SK-MEL-5 (cell line): ENCODE results near the gene FAXC. TPM values are rescaled to one million over a fixed set of nuclear protein-coding genes. Genes with fewer than 3 reads are reported as not detected.
A peak's percentile ranks its signal among the peaks of the same experiment; 100 is the strongest.
"Not testable (repeated sequence)": the region's sequence is repeated elsewhere in the genome, so short reads cannot be mapped to it uniquely, and the experiment has no call there.

Experiments
- DNase-seq: peaks from one replicate; pipeline ENCODE4 v3.0.0-alpha.2; 2016; ENCODE audit warnings: low read depth, low spot score
- in situ Hi-C: cut with HindIII; loops from 2 replicates; pipeline ENCODE4 v1.10.0; 2016; ENCODE audit warnings: low sequenced_read_pairs, high pct_unique_total_duplicates, low pct_unique_long_range_greater_than_20kb
- total RNA-seq: library from RNA; depleted of rRNA; stranded (reverse); fragments of >200 nt; shearing (Covaris generic); gene quantifications from 2 replicates; pipeline ENCODE4 v1.2.3, GENCODE V29; 2014

Gene FAXC
- total RNA-seq, 1 experiment from 2014 or later: 27.7 TPM

DNA sequence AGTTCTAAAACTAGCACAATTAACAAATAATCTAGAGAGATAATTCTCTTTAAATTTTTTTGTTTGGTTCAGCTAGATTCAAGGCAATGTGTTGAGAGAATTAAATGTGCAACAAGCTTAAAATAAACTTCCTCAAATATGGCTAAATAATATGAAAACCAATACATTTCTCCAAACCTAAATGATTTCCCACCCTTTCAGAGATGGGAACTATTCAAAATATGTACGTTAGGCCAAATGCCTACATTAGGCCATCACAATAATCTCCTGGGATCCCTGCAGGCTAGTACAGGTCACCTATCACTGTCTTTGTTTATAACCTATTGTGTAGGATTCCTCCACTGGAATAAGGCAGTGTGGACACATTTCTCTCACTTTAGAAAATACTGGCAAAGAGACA is 1.7 kb downstream of the FAXC start:
- in situ Hi-C loops: no loop called here

DNA sequence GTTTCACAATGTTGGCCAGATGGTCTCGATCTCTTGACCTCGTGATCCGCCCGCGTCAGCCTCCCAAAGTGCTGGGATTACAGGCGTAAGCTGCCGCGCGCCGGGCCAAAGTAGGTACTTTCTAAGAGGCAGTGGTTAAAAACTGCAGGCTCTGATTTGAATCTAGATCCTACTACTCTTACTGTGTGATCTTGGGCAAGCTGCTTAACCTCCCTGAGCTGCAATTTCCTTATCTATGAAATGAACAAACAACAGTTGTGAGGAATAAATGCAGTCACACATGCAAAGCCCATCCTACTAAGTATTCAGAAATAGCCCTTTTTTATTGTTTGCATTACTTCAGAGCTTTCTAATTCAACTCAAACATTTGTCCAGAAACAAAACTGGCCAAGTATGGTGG is 2.9 kb downstream of the FAXC start:
- in situ Hi-C loops: no loop called here
- DNase-seq: no peak

More for the DNA sequence above, 1.7 kb downstream of the FAXC start:
- no peak for DNase-seq

DNA sequence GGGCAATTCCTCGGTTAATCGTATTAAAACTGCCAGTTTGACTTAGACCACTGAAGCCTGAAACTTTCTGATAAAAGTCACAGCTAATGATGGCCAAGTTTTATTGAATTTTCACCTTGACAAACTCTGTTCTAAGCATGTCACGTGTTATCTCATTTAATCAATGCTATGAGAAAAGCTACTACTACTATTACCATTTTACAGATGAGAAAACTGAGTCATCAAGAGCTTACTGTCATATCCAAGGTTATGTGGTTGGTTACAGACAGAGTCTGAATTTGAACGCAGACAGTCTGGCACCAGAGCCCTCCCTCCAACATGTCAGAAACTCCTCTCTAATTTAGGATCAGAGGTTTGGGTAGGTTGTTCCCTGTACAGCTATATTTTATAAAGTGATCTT is 4.3 kb downstream of the FAXC start:
- no peak for DNase-seq
- in situ Hi-C loops: no loop called here

DNA sequence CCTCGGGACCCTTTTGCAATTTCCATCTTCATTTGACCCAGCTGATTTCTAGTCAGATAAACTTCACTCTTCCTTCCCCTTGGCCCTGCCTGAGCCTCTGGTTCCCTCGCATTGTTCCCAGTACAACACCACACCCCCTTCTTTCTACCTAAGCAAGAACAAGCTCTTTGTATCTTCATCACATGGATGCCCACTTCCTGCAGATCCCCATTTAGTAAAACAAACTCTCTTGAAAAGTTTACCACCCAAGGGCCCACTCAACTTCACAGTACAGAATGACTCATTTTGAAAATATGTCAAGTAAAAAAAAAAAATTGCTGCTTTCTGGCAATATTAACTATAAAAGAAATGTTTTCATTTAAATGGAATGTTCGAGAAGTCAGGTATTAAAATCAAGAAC is 5.2 kb downstream of the FAXC start:
- in situ Hi-C loops: no loop called here
- DNase-seq: peak; percentile 91

DNA sequence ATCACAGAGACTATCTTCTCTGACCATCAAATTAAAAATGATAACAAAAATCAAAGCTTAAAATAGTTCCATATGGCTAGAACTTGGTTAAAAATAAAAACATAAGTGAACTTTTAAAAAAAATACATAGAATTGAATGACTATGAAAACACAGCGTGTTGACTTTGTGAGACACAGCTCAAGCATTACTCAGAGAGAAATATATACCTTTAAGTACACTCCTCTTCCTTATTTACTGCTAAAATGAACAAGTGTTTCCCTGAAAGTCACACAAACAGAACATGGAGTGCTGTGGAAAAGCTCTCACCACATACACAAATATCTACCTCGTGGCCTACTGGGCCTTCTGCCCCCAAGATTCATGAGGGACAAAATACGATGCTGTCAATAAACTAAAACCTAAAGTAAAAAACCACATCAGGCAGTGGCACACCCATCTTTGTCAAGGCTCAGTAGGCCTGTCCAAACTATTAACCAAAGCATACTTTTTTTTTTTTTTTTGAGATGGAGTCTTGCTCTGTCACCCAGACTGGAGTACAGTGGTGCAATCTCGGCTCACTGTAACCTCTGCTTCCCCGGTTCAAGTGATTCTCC is 7.5 kb downstream of the FAXC start:
- no peak for DNase-seq
- in situ Hi-C loops: no loop called here

DNA sequence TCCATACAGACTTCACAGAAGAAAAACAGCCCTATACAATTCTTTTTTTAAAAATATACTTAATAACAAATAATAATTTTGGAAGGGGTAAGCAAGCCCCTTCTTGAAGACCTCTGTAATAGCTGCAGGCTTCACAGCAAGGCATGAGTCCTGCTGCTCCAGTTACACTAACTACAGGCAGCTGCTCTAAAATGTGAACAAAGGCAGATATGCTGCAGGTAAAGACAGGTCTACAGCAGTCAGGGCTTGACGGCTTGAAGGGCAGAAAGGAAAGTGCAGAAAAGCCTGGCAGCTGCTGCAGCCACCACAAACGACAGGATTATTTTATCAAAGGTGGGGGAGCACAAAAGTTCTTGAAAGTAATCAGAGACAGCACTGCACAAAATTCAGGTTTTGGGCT is 11.3 kb downstream of the FAXC start:
- no peak for DNase-seq
- in situ Hi-C loops: no loop called here

DNA sequence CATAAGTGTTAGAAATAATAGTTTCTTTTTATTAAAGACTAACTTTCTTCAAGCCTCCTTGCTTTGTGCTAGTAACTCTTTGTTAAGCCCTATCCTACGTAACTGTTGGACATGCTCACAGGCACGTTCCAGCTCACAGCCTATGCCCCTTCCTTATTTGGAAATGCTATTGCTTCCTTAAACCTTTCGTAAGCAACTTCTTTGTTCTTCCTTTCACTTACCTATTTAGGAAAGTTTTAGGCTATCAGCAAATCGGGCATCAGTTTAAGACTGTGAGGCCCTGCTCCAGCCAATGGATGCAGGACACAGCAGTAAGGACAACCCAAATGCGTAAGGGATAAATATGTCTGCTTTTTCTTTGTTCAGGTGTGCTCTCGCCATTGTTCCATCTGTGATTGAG is 14.2 kb downstream of the FAXC start:
- in situ Hi-C loops, DNase-seq: not testable (repeated sequence)

DNA sequence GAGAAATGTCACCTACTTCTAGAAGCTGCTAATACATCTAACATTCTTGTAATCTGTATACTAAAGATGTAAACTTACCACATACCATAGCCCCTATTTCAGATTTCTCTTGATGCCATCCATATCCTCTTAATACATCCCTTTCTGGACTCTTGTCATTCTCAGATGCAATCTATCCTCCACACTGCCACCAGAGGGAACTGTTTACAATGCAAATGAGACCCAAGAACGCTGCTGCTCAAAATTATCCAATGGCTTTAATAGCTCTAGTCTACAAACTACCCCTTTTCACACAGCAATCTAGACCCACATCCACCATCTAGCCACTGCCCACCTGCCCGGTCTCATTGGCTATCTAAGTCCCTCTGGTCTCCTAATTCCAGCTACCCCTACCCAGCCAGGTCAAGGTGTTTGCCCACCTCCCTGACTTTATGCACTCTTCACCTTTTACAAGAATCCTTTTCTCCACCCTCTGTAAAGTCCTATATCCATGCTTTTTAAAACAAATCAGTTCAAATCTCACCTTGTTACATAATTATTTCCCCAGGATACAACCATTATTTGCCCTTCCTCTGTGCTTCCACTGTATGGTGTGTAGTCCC is 14.8 kb downstream of the FAXC start:
- DNase-seq: peak; percentile 81
- in situ Hi-C loops: no loop called here

DNA sequence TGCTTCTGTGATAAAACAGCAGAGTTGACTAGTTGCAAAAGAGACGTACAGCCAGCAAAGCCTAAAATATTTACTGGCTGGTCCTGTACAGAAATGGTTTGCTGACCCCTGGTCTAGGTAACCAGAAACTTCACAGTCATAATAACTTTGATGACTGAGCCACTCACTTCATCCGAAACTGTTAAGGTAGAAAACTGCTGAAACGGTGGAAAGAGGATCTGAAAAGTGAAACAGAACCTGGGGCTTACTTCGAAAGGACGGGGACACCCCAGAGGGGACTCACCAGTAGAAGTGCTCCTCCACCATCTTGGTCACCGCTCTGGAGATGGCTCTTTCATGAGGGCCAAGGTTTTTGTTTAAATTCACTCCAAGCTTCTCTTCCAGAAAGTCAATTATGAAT is 16.4 kb downstream of the FAXC start:
- in situ Hi-C loops: no loop called here
- DNase-seq: no peak

DNA sequence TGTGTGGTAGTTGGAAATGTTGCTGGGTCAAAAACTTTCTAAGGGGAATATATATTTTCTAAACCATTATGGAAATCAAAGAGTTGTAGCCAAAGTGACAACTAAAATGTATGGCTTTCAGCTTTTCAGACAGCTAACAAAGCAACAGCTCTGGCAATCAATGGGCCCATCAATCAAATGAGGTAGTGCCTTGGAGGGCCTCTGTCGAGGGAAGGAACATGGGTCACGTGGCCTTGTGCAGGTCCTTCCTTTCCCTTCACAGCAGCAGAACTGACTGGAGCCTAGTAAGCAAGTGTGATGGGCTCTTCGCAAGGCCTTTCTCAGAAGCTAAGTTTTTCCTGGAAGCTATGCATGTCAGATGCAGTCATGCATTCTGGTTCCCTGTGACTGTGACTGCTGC is 17.9 kb downstream of the FAXC start:
- DNase-seq: no peak
- in situ Hi-C loops: no loop called here

DNA sequence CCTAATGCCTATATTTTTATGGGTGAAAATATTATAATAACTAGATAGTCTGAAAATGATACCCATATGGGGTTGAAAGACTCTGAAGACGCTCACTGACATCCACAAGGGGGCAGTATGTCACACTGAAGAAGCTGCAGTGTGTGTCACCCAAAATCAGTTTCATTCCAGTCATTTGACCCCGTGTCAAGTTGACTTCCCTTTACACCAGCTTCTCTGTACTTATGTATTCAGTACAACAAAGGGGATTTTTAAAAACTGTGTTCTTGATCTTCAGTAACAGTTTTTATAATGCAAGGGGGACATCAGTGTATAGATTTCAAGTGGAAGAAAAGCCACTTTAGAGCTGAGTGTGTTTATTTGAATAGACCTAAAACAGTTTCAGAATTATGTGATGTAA is 19.3 kb downstream of the FAXC start:
- in situ Hi-C loops: no loop called here
- peak; percentile 82 for DNase-seq

DNA sequence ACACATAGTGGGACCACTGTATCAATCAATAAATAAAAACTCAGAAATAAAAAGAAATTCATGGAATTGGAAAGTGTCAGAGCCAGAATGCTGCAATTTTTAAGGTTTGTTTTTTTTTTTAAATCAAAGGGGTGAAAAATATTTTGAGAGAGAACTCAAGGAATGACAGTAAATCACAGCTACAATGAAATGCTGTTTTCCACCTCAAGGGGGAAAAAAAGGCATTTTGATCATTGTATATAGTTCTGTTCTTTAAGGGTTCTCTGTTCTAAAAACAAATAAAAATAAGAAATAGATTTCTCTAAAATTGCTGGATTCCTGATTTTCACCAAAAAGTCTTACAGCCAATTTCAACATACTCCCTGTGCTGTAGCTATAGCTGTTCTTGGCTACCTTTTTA is 24.5 kb downstream of the FAXC start:
- in situ Hi-C loops: no loop called here

DNA sequence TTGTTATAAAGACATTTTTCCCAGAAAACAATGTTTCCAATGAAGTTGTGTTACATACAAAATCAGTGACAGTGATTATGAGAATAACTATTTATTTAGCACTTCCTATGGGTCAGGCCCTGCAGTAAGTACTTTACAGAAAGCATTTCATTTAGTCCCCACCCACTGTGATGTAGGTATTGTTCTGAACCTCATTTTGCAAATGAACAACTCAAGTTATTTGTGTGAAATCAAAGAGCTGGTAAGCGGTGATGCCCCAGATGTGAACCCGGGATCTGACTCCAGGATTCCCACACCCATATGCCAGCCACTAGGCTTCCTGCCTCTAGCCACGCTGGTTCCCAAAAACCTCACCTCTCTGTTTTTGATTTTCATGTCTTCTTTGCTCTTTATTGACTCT is 30.9 kb downstream of the FAXC start:
- no peak for DNase-seq
- in situ Hi-C loops: no loop called here

More for the DNA sequence above, 24.5 kb downstream of the FAXC start:
- DNase-seq: no peak

DNA sequence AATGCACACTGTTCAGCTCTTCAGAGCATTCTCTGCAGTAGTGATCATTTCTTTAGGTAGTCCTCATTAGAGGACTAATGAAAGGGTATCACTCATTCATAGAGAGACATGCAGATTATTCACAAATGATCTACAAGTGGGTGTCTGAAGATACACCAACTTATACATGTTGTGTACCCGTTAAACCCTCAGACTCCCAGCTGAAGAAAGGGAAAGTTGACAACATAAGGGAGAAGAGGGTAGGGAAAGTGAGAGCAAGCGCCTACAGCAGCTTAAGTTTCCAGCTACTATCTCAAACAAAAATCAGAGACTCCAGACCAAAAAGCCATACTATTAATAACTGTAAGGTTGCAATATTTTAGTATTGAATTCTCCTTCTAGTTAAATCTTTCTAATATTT is 37.1 kb downstream of the FAXC start:
- DNase-seq: no peak
- in situ Hi-C loops: no loop called here

DNA sequence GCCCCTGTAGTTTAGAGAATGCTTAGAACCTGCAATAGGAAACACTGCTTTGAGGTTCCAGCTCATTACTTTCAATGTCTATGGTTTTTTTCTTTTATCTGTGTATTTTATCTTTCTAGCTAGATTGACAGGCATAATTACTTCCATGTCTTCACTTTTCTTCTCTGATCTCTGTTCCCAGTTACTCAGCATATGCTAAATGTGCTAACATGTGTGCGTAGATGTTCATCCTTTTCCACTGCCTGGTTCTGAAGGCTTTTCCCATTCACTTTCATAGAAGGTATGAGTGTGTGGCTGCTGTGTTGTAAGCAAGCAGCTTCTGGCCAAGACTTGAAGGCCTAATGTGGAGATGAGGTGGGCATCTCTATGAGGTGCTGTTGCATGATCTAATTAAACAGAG is 38.9 kb downstream of the FAXC start:
- in situ Hi-C loops: no loop called here
- no peak for DNase-seq

DNA sequence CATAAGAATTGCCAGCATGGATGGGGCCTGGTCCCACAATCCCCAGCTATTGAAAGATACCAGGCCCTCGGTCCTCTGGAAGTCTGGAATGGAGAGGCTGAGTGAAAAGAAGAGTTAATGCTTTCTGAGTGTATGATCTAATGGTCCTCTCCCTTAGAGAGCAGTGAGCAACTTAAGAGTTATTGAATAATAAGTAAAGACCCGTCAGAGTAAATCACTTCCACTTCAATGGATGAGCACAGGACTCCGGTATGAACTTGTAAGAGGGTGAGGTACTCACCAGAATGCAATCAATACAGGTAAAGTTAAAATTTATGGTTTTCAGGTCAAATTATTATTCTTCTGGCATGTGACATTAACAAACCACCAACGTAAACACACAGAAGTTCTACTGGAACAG is 39.9 kb downstream of the FAXC start:
- DNase-seq: no peak
- in situ Hi-C loops: no loop called here

DNA sequence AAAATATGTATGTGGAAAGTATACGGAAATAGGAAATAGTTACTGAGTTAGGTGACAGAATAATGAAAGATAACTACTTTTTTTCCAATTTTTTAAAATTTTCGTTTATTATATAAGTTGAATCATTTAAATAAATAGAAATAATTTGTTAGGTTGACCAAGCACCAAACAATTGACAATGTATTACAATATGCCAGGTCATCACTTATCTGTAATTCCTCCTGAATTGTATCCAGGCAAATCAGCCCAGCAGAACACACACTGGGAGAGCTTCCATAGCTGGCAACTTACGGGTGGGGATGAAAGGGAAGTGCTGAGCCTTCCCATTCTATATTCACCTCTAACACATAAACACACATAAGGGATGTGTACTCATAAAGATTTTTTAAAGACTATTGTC is 40.7 kb downstream of the FAXC start:
- in situ Hi-C loops: no loop called here
- DNase-seq: no peak

DNA sequence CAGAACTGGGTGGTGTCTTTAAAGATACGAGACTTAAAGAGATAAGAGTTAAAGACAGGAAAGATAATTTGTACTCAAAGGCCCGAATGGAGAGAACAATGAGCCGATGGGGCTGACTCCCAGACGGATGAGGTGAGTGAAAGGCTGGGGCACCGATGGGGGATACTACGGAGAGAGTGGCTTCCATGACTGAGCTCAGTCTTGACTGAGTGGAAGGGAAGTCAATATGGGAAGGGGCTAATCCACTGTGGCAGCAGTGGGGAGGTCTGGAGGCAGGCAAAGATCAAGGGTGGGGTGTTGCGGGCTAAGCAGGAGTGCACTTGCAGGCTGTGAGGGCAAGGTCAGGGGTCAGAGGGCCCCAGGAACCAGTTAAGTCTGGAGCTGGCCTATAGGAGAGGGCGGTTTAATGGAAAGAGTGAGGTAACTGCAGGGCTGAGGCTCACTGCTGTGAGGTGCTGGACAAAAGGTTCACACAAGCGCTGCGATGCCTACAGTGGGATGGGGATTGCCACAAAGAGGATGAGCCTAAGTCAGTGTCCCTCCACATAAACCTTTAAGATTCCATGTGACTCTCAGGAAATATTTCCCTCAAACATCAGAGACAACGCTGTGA is 42.1 kb downstream of the FAXC start:
- in situ Hi-C loops: no loop called here
- DNase-seq: no peak

DNA sequence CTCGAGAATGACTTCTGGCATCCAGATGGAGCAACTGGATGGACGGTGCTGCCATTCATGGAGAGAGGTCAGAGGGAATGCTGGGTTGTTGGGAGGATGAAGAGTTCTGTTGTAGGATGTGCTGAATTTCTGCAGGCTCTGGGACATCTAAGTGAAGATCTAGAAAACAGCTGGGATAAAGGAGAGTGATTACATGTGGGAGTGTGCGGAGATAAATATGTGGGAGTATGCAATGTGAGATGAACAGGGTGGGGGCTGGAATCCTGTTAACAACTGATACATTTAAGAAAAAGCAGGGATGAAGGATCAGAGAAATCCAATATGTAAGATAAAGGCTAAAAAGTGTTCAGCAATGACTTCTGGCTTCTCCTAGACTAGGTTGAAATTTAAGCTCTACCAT is 43.1 kb downstream of the FAXC start:
- in situ Hi-C loops: no loop called here

More for the DNA sequence above, 43.1 kb downstream of the FAXC start:
- DNase-seq: no peak
